Panc1 (cell line): ENCODE data around the gene HOPX. TPM values are rescaled to one million over a fixed set of nuclear protein-coding genes. Genes with fewer than 3 reads are reported as not detected.

ENCODE experiments used
- ATAC-seq: fragments of 200-7000 bp; cut with Tn5 transposase; 2 replicates; pipeline ENCODE4 v1.9.1; 2020; ENCODE audit warnings: mild to moderate bottlenecking, moderate library complexity
- BruUV-seq: library from RNA; stranded (reverse); fragments of 400-500 nt; replicated peaks from 2 replicates; lab custom pipeline; 2021; lab: Mats Ljungman, UMichigan
- CTCF ChIA-PET: fragments of 300-600 bp; sonication (Branson Sonifier 250); formaldehyde crosslinking; loops from one replicate; lab custom pipeline; 2022; ENCODE audit warnings: antibody characterized with exemption; lab: Charles Lee
- POLR2A ChIA-PET: fragments of 300-600 bp; sonication (Branson Sonifier 250); formaldehyde crosslinking; loops from one replicate; lab custom pipeline; 2022; ENCODE audit warnings: antibody characterized with exemption; lab: Charles Lee
- DNase-seq: peaks from one replicate; pipeline ENCODE4 v3.0.0-alpha.2; 2010; ENCODE audit warnings: low read depth, low spot score
- H3K27ac ChIP-seq: 2 replicates; pipeline ENCODE4 v1.5.1; 2011; ENCODE audit warnings: mild to moderate bottlenecking, low read length, inconsistent platforms
- H3K27me3 ChIP-seq: fragments of 200-500 bp; sonication (Bioruptor generic); 2 replicates; pipeline ENCODE4 v1.6.0; 2014; ENCODE audit warnings: low read length, inconsistent platforms; ENCODE audit not compliant: control insufficient read depth, insufficient read depth
- H3K36me3 ChIP-seq: fragments of 200-500 bp; sonication (Bioruptor generic); 2 replicates; pipeline ENCODE4 v1.5.1; 2014; ENCODE audit warnings: inconsistent platforms, mild to moderate bottlenecking, low read length, moderate library complexity; ENCODE audit not compliant: control insufficient read depth, insufficient read depth
- H3K4me1 ChIP-seq: 2 replicates; pipeline ENCODE4 v1.5.1; 2011; ENCODE audit warnings: inconsistent platforms, mild to moderate bottlenecking, low read length, moderate library complexity; ENCODE audit not compliant: control insufficient read depth, insufficient read depth
- H3K4me3 ChIP-seq, 2 experiments: 2 replicates each; pipeline ENCODE4 v1.5.1; 2011 to 2012; ENCODE audit warnings: low read depth in 2 of 2, low read length in 2 of 2, mild to moderate bottlenecking in 2 of 2, inconsistent platforms in 1 of 2, moderate library complexity in 1 of 2
- H3K9me3 ChIP-seq: fragments of 200-500 bp; sonication (Bioruptor generic); 2 replicates; pipeline ENCODE4 v1.5.1; 2014; ENCODE audit warnings: low read depth, mild to moderate bottlenecking, inconsistent platforms, low read length, moderate library complexity; ENCODE audit not compliant: control insufficient read depth, insufficient read depth
- POLR2AphosphoS5 ChIP-seq: IDR thresholded peaks from 2 replicates; pipeline ENCODE4 v1.6.1; 2012; ENCODE audit warnings: mild to moderate bottlenecking, low read depth, low read length, moderate library complexity
- SIN3A ChIP-seq: IDR thresholded peaks from 2 replicates; pipeline ENCODE4 v1.6.1; 2012; ENCODE audit warnings: low read depth, mild to moderate bottlenecking, low read length, moderate library complexity, borderline replicate concordance; ENCODE audit not compliant: insufficient read depth
- TCF7L2 ChIP-seq: IDR thresholded peaks from 2 replicates; pipeline ENCODE4 v1.6.1; 2011; ENCODE audit warnings: mild to moderate bottlenecking, low read depth, low read length, inconsistent platforms
- in situ Hi-C: cut with HindIII; loops from 2 replicates; pipeline ENCODE4 v1.10.0; 2016; ENCODE audit warnings: low sequenced_read_pairs, low pct_unique_long_range_greater_than_20kb
- intact Hi-C: fragments of 100-400 bp; cut with micrococcal nuclease; formaldehyde crosslinking; loops from one replicate; pipeline ENCODE4 v1.10.0; 2022; ENCODE audit not compliant: unreplicated experiment
- total RNA-seq: library from RNA; stranded (reverse); gene quantifications from one replicate; pipeline ENCODE4 v1.2.1, GENCODE V29; 2021; ENCODE audit not compliant: unreplicated experiment
- TF ChIP-seq, protein P1 (sequence below): fragments of 450-650 bp; IDR thresholded peaks from 2 replicates; pipeline ENCODE4 v1.5.1; 2017; ENCODE audit warnings: mild to moderate bottlenecking
- TF ChIP-seq, protein P2 (sequence below), 2 experiments: IDR thresholded peaks; 2 replicates each; pipeline ENCODE4 v1.6.1; 2011 to 2012; ENCODE audit warnings: low read depth in 2 of 2, control low read depth in 1 of 2, low read length in 1 of 2, mild to moderate bottlenecking in 1 of 2, moderate library complexity in 1 of 2; ENCODE audit not compliant: insufficient read depth in 1 of 2

The HOPX gene
- total RNA-seq, 1 experiment from 2014 or later: not detected

DNA sequence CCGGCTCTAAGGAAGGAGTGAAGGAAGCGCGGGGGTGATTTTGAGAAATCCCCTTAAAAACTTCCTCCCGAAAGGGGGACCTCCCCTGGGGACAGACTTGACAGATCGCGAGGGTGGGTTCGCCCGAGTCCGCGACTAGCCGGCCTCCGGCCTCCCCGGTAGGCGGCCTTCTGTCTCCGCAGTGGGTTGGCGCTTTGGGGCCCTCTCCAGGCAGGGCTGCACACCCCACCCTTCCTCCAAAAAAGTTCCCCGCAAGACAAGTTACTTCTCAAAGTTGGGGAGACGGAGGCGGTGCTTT is 24.8 kb downstream of the HOPX start:
- no TSS peak for BruUV-seq
- DNase-seq (no peak), ATAC-seq (no peak)
- Histone ChIP-seq H3K4me3 (peak overlapping the region in 1 of 2 experiments; percentile 25; a peak in 1 of 4 replicates), H3K4me1 (no peaks in the 10 kb centered on the region), H3K36me3 (no peaks in the 10 kb centered on the region), H3K27ac (no peak overlapping the region), H3K9me3 (no peaks in the 10 kb centered on the region), H3K27me3 (peaks cover 22% of the 10 kb centered on the region)
- in situ Hi-C loops (no loop called here), intact Hi-C loops (no loop called here)
- POLR2A ChIA-PET: no interaction called here
- TF ChIP-seq SIN3A (no peak), TCF7L2 (no peak), POLR2AphosphoS5 (no peak)
- TF ChIP-seq, protein P1, sequence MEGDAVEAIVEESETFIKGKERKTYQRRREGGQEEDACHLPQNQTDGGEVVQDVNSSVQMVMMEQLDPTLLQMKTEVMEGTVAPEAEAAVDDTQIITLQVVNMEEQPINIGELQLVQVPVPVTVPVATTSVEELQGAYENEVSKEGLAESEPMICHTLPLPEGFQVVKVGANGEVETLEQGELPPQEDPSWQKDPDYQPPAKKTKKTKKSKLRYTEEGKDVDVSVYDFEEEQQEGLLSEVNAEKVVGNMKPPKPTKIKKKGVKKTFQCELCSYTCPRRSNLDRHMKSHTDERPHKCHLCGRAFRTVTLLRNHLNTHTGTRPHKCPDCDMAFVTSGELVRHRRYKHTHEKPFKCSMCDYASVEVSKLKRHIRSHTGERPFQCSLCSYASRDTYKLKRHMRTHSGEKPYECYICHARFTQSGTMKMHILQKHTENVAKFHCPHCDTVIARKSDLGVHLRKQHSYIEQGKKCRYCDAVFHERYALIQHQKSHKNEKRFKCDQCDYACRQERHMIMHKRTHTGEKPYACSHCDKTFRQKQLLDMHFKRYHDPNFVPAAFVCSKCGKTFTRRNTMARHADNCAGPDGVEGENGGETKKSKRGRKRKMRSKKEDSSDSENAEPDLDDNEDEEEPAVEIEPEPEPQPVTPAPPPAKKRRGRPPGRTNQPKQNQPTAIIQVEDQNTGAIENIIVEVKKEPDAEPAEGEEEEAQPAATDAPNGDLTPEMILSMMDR: no peak
- TF ChIP-seq, protein P2, sequence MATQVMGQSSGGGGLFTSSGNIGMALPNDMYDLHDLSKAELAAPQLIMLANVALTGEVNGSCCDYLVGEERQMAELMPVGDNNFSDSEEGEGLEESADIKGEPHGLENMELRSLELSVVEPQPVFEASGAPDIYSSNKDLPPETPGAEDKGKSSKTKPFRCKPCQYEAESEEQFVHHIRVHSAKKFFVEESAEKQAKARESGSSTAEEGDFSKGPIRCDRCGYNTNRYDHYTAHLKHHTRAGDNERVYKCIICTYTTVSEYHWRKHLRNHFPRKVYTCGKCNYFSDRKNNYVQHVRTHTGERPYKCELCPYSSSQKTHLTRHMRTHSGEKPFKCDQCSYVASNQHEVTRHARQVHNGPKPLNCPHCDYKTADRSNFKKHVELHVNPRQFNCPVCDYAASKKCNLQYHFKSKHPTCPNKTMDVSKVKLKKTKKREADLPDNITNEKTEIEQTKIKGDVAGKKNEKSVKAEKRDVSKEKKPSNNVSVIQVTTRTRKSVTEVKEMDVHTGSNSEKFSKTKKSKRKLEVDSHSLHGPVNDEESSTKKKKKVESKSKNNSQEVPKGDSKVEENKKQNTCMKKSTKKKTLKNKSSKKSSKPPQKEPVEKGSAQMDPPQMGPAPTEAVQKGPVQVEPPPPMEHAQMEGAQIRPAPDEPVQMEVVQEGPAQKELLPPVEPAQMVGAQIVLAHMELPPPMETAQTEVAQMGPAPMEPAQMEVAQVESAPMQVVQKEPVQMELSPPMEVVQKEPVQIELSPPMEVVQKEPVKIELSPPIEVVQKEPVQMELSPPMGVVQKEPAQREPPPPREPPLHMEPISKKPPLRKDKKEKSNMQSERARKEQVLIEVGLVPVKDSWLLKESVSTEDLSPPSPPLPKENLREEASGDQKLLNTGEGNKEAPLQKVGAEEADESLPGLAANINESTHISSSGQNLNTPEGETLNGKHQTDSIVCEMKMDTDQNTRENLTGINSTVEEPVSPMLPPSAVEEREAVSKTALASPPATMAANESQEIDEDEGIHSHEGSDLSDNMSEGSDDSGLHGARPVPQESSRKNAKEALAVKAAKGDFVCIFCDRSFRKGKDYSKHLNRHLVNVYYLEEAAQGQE (IDR thresholded peaks at IDR 0.05; ENCODE audit: insufficient read depth in 1 of 2, low read depth in 2 of 2, low read length in 1 of 2): no peak
- CTCF ChIA-PET: no interaction called here

DNA sequence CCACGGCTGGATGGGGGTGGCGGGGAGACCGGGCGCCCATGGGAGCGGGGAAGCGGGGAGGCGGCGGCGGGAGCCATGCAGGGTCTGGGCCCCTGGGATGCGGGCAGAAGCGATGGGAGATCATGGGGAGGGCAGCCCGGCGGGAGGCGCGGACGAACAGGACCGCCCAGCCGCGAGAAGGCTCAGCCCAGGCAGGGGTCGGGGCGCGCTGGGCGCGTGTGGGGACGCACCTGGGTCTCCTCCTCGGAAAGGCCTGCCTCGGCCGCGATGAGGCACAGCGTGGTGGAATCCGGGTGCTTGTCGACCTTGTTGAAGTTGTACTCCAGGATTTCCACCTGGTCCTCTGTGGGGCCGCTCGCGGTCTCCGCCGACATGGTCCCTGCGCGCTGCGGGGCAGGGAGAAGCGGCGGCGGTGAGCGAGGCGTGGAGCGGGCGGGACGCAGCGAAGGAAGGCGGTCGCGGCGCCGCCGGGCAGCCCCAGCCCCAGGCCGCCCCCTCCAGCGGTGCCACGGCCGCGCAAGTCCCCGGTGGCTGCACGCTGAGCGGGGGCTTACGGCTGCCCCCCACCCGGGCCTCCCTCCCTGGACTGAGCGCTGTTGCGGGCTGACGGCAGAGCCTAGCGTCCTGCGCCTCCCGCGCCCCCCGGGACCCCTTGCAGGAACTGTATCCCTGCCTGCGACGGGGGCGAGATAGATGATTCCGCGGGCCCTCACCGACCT is 25.3 kb downstream of the HOPX start:
- no peaks in the 10 kb centered on the region for H3K36me3 ChIP-seq
- no peaks in the 10 kb centered on the region for H3K4me1 ChIP-seq
- in situ Hi-C loops (no loop called here), intact Hi-C loops (no loop called here)
- DNase-seq (no peak), ATAC-seq (peak; percentile 58)
- no peak for TF ChIP-seq TCF7L2
- no peak for TF ChIP-seq POLR2AphosphoS5
- TF ChIP-seq, protein P1: no peak
- TF ChIP-seq, protein P2 (IDR thresholded peaks at IDR 0.05; ENCODE audit: insufficient read depth in 1 of 2, low read depth in 2 of 2, low read length in 1 of 2): no peak
- TF ChIP-seq SIN3A: no peak
- no peaks in the 10 kb centered on the region for H3K9me3 ChIP-seq
- H3K27ac ChIP-seq: no peak overlapping the region
- ChIA-PET POLR2A (no interaction called here), CTCF (no interaction called here)
- H3K4me3 ChIP-seq: peak overlapping the region; percentile 25 to 28; a peak in 3 of 4 replicates
- peaks cover 22% of the 10 kb centered on the region for H3K27me3 ChIP-seq
- no TSS peak for BruUV-seq
